Lower lobe of right lung (tissue), 2 donors: ENCODE results near the gene LY6G5B. TPM values are rescaled to one million over a fixed set of nuclear protein-coding genes. Genes with fewer than 3 reads are reported as not detected.
A peak's percentile ranks its signal among the peaks of the same experiment; 100 is the strongest.

Source experiments
- ATAC-seq, 2 donors: fragments of 200-7000 bp; cut with Tn5 transposase; one replicate each; pipeline ENCODE4 v1.9.1; 2020 to 2022; ENCODE audit warnings: mild to moderate bottlenecking in 2 of 2, moderate library complexity in 2 of 2
- DNase-seq: peaks from one replicate; pipeline ENCODE4 v3.0.0-alpha.2; 2020
- H3K27ac ChIP-seq: fragments of 200-600 bp; one replicate; pipeline ENCODE4 v1.8.0; 2022
- H3K27me3 ChIP-seq: fragments of 200-600 bp; one replicate; pipeline ENCODE4 v1.8.0; 2022; ENCODE audit warnings: low read depth
- H3K36me3 ChIP-seq: fragments of 200-600 bp; one replicate; pipeline ENCODE4 v1.8.0; 2022; ENCODE audit warnings: mild to moderate bottlenecking
- H3K4me1 ChIP-seq: fragments of 200-600 bp; one replicate; pipeline ENCODE4 v1.8.0; 2022
- H3K4me3 ChIP-seq: fragments of 200-600 bp; one replicate; pipeline ENCODE4 v1.8.0; 2022; ENCODE audit warnings: mild to moderate bottlenecking
- H3K9me3 ChIP-seq: fragments of 200-600 bp; one replicate; pipeline ENCODE4 v1.8.0; 2022
- CTCF ChIP-seq: fragments of 200-600 bp; IDR thresholded peaks from one replicate; pipeline ENCODE4 v1.8.0; 2022; ENCODE audit warnings: antibody characterized with exemption, mild to moderate bottlenecking
- intact Hi-C: fragments of 100-400 bp; cut with DNase I; formaldehyde crosslinking; loops from one replicate; pipeline ENCODE4 v1.11.0; 2022
- total RNA-seq: library from RNA; stranded (reverse); fragmentation: NEBNext Ultra II Directional; extraction: Animal tissue kit (Norgen Biotek cat#: 25700); gene quantifications from one replicate; pipeline ENCODE4 v1.2.1, GENCODE V29; 2021
- donor health status: DM: no; HTN: yes; CAD: no; lungs with severe emphysema.

Gene LY6G5B
- total RNA-seq, 1 donor from 2014 or later, result 11.0 TPM

GRCh38 chr6:31711233-31711632 is 41.5 kb downstream of the LY6G5B start:
- no peak for TF ChIP-seq CTCF
- ATAC-seq (peak; percentile 41 to 44), DNase-seq (no peak)
- Histone ChIP-seq H3K27me3 (no peaks in the 10 kb centered on the region), H3K36me3 (no peaks in the 10 kb centered on the region), H3K27ac (no peak overlapping the region), H3K9me3 (no peaks in the 10 kb centered on the region), H3K4me3 (no peak overlapping the region), H3K4me1 (peaks cover 7% of the 10 kb centered on the region)
- intact Hi-C loops, result no loop called here

- H3K36me3 ChIP-seq, result no peaks in the 10 kb centered on the region
- peak; percentile 45 to 47 for ATAC-seq
- no peak overlapping the region for H3K27ac ChIP-seq
- TF ChIP-seq CTCF, result no peak
- intact Hi-C loops, result no loop called here
- H3K4me1 ChIP-seq, result peaks cover 7% of the 10 kb centered on the region
- H3K9me3 ChIP-seq, result no peaks in the 10 kb centered on the region
- no peaks in the 10 kb centered on the region for H3K27me3 ChIP-seq
- no peak overlapping the region for H3K4me3 ChIP-seq
- DNase-seq, result no peak
These were observed 42.5 kb downstream of the LY6G5B start for GRCh38 chr6:31712296-31712695.

DNA sequence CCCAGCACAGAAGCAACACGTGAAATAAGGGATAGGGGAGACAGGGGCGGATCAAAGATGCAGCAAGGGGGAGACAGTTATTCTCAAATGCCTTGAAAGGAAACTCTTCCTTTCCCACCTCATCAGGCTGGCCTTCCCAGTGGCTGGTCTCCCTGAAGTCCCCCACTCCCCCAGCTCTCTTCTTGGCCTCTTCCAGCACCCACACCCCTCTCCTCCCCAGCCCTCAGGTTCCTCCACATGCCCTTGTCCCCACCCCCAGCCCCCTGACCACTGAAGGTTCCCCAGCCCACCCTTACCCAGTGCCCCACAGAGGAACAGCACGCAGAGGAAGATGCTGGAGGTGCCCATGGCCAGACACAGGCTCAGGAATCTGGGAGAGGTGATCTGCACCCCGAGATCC is 43.7 kb downstream of the LY6G5B start:
- intact Hi-C loops, result no loop called here
- H3K4me3 ChIP-seq, result no peak overlapping the region
- ATAC-seq (no peak), DNase-seq (no peak)
- no peak overlapping the region for H3K27ac ChIP-seq
- no peaks in the 10 kb centered on the region for H3K27me3 ChIP-seq
- no peak for TF ChIP-seq CTCF
- no peaks in the 10 kb centered on the region for H3K9me3 ChIP-seq
- H3K36me3 ChIP-seq, result no peaks in the 10 kb centered on the region
- peaks cover 7% of the 10 kb centered on the region for H3K4me1 ChIP-seq

- Histone ChIP-seq H3K4me3 (no peak overlapping the region), H3K4me1 (peaks cover 7% of the 10 kb centered on the region), H3K27ac (no peak overlapping the region), H3K27me3 (no peaks in the 10 kb centered on the region), H3K9me3 (no peaks in the 10 kb centered on the region), H3K36me3 (no peaks in the 10 kb centered on the region)
- intact Hi-C loops, result no loop called here
- TF ChIP-seq CTCF, result no peak
- DNase-seq (no peak), ATAC-seq (no peak)
These were observed 44.4 kb downstream of the LY6G5B start for GRCh38 chr6:31713991-31714684.

DNA sequence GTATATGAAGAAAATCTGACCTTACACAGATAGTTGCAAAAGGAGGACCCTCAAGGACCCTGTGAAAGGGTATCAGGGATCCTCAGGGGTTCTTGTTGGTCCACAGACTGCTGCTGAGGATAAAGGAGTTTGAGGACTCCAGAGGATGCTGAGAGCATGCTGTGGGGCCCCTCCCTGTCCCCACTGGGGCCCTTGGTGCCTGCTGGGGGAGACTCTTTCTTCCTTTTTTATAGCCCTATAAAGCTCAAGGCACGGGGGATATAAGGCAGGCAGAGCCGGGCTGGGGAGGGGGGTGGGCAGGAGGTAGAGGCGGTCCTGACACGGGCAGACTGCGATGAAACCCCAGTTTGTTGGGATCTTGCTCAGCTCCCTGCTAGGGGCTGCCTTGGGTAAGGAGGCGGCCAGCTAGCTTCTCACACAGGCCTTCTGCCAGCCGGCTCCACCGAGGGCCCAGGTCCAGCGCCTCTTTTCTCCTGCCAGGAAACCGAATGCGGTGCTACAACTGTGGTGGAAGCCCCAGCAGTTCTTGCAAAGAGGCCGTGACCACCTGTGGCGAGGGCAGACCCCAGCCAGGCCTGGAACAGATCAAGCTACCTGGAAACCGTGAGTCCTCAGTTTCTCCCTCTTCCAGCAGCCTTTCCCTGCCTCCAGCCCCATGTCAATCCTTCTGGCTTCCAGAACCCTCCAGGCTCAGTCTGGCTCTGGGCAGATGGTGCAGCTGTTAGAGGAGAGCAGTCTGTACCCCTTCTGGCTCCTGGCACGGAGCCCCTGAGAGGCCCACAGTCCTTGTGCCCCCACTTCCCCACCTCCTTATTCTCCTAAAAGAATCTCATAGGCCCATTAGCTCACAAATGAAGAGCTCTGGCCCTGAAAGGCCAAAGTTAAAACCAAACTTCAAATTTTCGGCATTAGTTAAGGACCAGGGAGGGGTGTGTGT is 45.5 kb downstream of the LY6G5B start, which contains the start of gene LY6G6D:
TSS of gene LY6G6D (plus strand) at position 327 of the 937 bp plus-strand sequence. CDS start at position 335, 8 bp downstream.
- H3K9me3 ChIP-seq, result no peaks in the 10 kb centered on the region
- ATAC-seq (no peak), DNase-seq (no peak)
- no peaks in the 10 kb centered on the region for H3K27me3 ChIP-seq
- no peak within 1 kb of the TSS for H3K4me3 ChIP-seq
- intact Hi-C loops, result no loop called here
- H3K27ac ChIP-seq, result no peak within 1 kb of the TSS
- H3K4me1 ChIP-seq, result peaks cover 7% of the 10 kb centered on the region
- TF ChIP-seq CTCF, result no peak
- H3K36me3 ChIP-seq, result no peaks in the 10 kb centered on the region
